Left lung (tissue), 10 donors: ENCODE measurements around the gene USPL1. TPM values are rescaled to one million over a fixed set of nuclear protein-coding genes. Genes with fewer than 3 reads are reported as not detected.

Experiments
- ATAC-seq: fragments of 200-7000 bp; cut with Tn5 transposase; one replicate; pipeline ENCODE4 v1.9.1; 2020; ENCODE audit warnings: moderate library complexity
- DNase-seq, 4 donors: peaks; one replicate each; pipeline ENCODE4 v3.0.0-alpha.2; 2013 to 2020
- H3K27ac ChIP-seq, 2 donors: fragments of 200-600 bp; sonication (generic) in 1 of 2; one replicate each; pipeline versions ENCODE4 v1.5.0 to v1.8.0; 2020 to 2021
- H3K27me3 ChIP-seq, 2 donors: fragments of 200-600 bp; sonication (generic) in 1 of 2; one replicate each; pipeline versions ENCODE4 v1.5.0 to v1.8.0; 2020 to 2021
- H3K36me3 ChIP-seq, 2 donors: fragments of 200-600 bp; sonication (generic) in 1 of 2; one replicate each; pipeline versions ENCODE4 v1.5.0 to v1.8.0; 2020 to 2021
- H3K4me1 ChIP-seq, 2 donors: fragments of 200-600 bp; one replicate each; pipeline ENCODE4 v1.8.0; 2021
- H3K4me3 ChIP-seq, 2 donors: fragments of 200-600 bp; sonication (generic) in 1 of 2; one replicate each; pipeline versions ENCODE4 v1.5.0 to v1.8.0; 2020 to 2021; ENCODE audit warnings: mild to moderate bottlenecking in 1 of 2
- H3K9me3 ChIP-seq, 2 donors: fragments of 200-600 bp; sonication (generic) in 1 of 2; one replicate each; pipeline versions ENCODE4 v1.5.0 to v1.8.0; 2020 to 2021
- CTCF ChIP-seq, 2 donors: fragments of 200-600 bp; sonication (generic) in 1 of 2; IDR thresholded peaks; one replicate each; pipeline versions ENCODE4 v1.5.0 to v1.8.0; 2021; ENCODE audit warnings: antibody characterized with exemption in 2 of 2
- intact Hi-C, 2 donors: fragments of 100-400 bp; cut with DNase I; formaldehyde crosslinking; loops; one replicate each; pipeline versions ENCODE4 v1.11.2 to v1.14.2; 2022
- polyA plus RNA-seq, 6 donors: library from polyadenylated mRNA; unstranded; fragments of 120-200 nt; gene quantifications; one replicate each; pipeline ENCODE4 v1.2.1, GENCODE V29; 2013; ENCODE audit not compliant: insufficient read length in 6 of 6
- total RNA-seq, 2 donors: library from RNA; stranded (reverse); fragmentation: NEBNext Ultra II Directional; extraction: Animal tissue kit (Norgen Biotek cat#: 25700); gene quantifications; one replicate each; pipeline ENCODE4 v1.2.1, GENCODE V29; 2021
- donor health status: DM: no; HTN: yes; CAD: no.
- donor health status: DM: no; HTN: no; CAD: no.

USPL1 gene
- total and polyA plus RNA-seq, 8 donors = 12.1 to 30.7 (median 27.6) TPM

GRCh38 chr13:30697177-30697953 lies 79.6 kb downstream of the USPL1 start:
- Histone ChIP-seq H3K4me3 (no peak overlapping the region), H3K27ac (peak overlapping the region; percentile 50 to 79), H3K27me3 (no peaks in the 10 kb centered on the region), H3K9me3 (no peaks in the 10 kb centered on the region), H3K36me3 (no peaks in the 10 kb centered on the region), H3K4me1 (peaks cover 15 to 44% of the 10 kb centered on the region in 2 donors)
- ATAC-seq (peak; percentile 74), DNase-seq (peak in 1 of 4 donors; percentile 45)
- intact Hi-C loops = no loop called here
- TF ChIP-seq CTCF (IDR thresholded peaks at IDR 0.05) = no peak

DNA sequence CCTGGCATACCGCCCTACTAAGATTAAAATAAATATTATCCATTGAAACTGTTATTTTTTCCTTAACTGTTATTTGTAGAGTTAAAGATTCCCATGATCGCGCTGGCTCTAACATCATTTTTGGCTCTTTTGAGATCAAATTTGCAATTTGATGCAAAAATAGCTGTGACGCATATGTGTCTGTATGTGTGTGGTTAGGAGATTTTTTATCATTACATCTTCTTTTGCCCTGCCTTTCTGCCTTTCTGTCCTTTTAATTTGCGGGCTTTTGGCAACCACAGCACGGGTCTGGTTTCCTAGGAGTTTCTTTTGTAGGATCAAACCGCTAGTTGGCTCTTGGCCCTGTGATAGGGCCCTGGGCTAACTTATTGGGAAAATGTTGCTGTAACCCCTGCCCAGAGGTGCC lies 80.3 kb downstream of the USPL1 start:
- Histone ChIP-seq H3K36me3 (no peaks in the 10 kb centered on the region), H3K4me1 (peaks cover 15 to 44% of the 10 kb centered on the region in 2 donors), H3K4me3 (no peak overlapping the region), H3K27ac (peak overlapping the region; percentile 50 to 79), H3K9me3 (no peaks in the 10 kb centered on the region), H3K27me3 (no peaks in the 10 kb centered on the region)
- no peak for TF ChIP-seq CTCF (IDR thresholded peaks at IDR 0.05)
- ATAC-seq (peak; percentile 40), DNase-seq (peak in 1 of 4 donors; percentile 61)
- intact Hi-C loops = no loop called here

DNA sequence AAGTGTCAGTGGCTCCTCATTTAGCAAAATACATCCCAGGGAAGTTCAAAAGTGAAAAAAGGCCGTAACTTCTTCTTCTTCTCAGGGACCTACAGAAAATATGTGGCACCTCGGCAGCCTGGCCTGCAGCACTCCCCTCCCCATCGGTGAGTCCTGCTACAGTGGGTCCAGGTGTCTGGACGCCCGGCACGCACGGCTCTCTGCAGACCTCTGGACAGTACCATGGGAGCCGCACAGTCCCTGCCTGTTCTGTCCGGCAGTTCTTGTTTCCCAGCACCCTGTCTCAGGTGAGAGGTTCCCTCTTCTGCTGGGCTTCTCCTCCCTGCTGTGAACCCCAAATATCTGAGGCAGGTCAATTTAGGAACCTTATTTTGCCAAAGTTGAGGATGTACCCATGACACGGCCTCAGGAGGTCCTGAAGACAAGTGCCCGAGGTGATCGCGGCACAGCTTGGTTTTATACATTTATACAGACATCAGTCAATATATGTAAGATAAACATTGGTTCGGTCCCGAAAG lies 80.8 kb downstream of the USPL1 start:
- H3K27ac ChIP-seq = peak overlapping the region; percentile 37 to 79
- DNase-seq = no peak
- H3K27me3 ChIP-seq = no peaks in the 10 kb centered on the region
- no peaks in the 10 kb centered on the region for H3K36me3 ChIP-seq
- no peaks in the 10 kb centered on the region for H3K9me3 ChIP-seq
- no peak for TF ChIP-seq CTCF (IDR thresholded peaks at IDR 0.05)
- H3K4me3 ChIP-seq = no peak overlapping the region
- H3K4me1 ChIP-seq = peaks cover 15 to 44% of the 10 kb centered on the region in 2 donors
- intact Hi-C loops = no loop called here
- ATAC-seq = no peak

- DNase-seq = no peak
- H3K36me3 ChIP-seq = no peaks in the 10 kb centered on the region
- intact Hi-C loops = no loop called here
- H3K4me1 ChIP-seq = peaks cover 15 to 44% of the 10 kb centered on the region in 2 donors
- no peak for ATAC-seq
- no peak overlapping the region for H3K27ac ChIP-seq
- no peaks in the 10 kb centered on the region for H3K9me3 ChIP-seq
- TF ChIP-seq CTCF (IDR thresholded peaks at IDR 0.05) = no peak
- no peak overlapping the region for H3K4me3 ChIP-seq
- no peaks in the 10 kb centered on the region for H3K27me3 ChIP-seq
Measured at GRCh38 chr13:30700364-30700763, 82.6 kb downstream of the USPL1 start.

GRCh38 chr13:30702006-30702405 lies 84.3 kb downstream of the USPL1 start:
- H3K4me3 ChIP-seq = no peak overlapping the region
- DNase-seq (no peak), ATAC-seq (no peak)
- H3K4me1 ChIP-seq = peaks cover 3 to 28% of the 10 kb centered on the region in 2 donors
- no peaks in the 10 kb centered on the region for H3K27me3 ChIP-seq
- TF ChIP-seq CTCF (IDR thresholded peaks at IDR 0.05) = no peak
- no peak overlapping the region for H3K27ac ChIP-seq
- H3K36me3 ChIP-seq = no peaks in the 10 kb centered on the region
- H3K9me3 ChIP-seq = no peaks in the 10 kb centered on the region
- intact Hi-C loops = no loop called here
